HUES64 (cell line): ENCODE measurements around the gene SMU1.

ENCODE experiments used
- H3K27ac ChIP-seq: 2 replicates; pipeline ENCODE4 v1.7.0; 2013; ENCODE audit warnings: low read depth, low read length, inconsistent platforms
- H3K27me3 ChIP-seq: 2 replicates; pipeline ENCODE4 v1.6.1; 2013; ENCODE audit warnings: mild to moderate bottlenecking, low read length; ENCODE audit not compliant: insufficient read depth
- H3K36me3 ChIP-seq: 2 replicates; pipeline ENCODE4 v1.6.1; 2013; ENCODE audit warnings: mild to moderate bottlenecking, low read length; ENCODE audit not compliant: insufficient read depth
- H3K4me1 ChIP-seq: 2 replicates; pipeline ENCODE4 v1.6.1; 2013; ENCODE audit warnings: mild to moderate bottlenecking, low read length, moderate library complexity; ENCODE audit not compliant: insufficient read depth
- H3K4me3 ChIP-seq: 2 replicates; pipeline ENCODE4 v1.5.1; 2013; ENCODE audit warnings: mild to moderate bottlenecking, low read length, moderate library complexity
- H3K9ac ChIP-seq: 2 replicates; pipeline ENCODE4 v1.6.1; 2013; ENCODE audit warnings: mild to moderate bottlenecking, low read depth, low read length
- H3K9me3 ChIP-seq: 2 replicates; pipeline ENCODE4 v1.6.1; 2013; ENCODE audit warnings: low read depth, low read length; ENCODE audit not compliant: insufficient read depth
- WGBS: fragments of 150-250, 120-280 bp; methylation state at CpG from one replicate; pipeline ENCODE4 v1.1.7; 2013; ENCODE audit warnings: missing lambda C conversion rate; 5-methylcytosine and 5-hydroxymethylcytosine counted together

The SMU1 gene

DNA sequence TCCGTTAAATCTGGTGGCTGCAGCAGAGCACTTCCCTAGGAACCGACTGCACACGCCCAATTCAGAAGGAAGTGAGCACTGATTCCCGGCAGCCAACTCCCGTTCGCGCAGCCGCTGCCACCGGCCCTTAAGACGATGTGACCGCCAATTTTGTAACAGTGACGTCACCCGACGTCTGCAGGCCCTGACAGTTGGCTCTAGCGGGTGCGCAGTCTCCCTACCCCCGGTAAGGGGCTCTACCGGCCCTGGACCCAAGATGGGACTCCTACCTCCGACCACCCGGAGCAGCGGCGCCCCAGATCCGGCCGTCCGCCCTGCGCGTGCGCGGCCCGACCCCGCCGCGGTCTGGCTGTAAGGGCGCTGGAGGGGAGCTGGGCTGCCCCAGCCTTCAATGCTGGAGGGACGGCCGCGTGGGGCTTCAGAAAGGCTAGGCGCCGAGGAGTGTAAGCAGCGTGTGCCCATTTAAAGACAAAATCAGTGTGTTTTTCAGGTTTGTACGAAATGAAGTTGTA is 32.3 kb downstream of the SMU1 start:
- H3K27ac ChIP-seq = peak overlapping the region; percentile 77
- H3K9ac ChIP-seq = peak overlapping the region; percentile 62
- WGBS = 1% methylated on average over 41 of the region's 41 CpGs
- peaks cover 13% of the 10 kb centered on the region for H3K4me1 ChIP-seq
- no peaks in the 10 kb centered on the region for H3K27me3 ChIP-seq
- H3K36me3 ChIP-seq = peaks cover 52% of the 10 kb centered on the region
- H3K4me3 ChIP-seq = peak overlapping the region; percentile 81
- no peaks in the 10 kb centered on the region for H3K9me3 ChIP-seq

GRCh38 chr9:33043671-33044070 is 32.8 kb downstream of the SMU1 start:
- Histone ChIP-seq H3K9me3 (no peaks in the 10 kb centered on the region), H3K4me1 (peaks cover 13% of the 10 kb centered on the region), H3K36me3 (peaks cover 52% of the 10 kb centered on the region), H3K27ac (peak overlapping the region; percentile 77; the same call in 1 of the 2 replicates), H3K4me3 (peak overlapping the region; percentile 81), H3K9ac (peak overlapping the region; percentile 62), H3K27me3 (no peaks in the 10 kb centered on the region)
- WGBS = 69% methylated on average over 6 of the region's 8 CpGs

DNA sequence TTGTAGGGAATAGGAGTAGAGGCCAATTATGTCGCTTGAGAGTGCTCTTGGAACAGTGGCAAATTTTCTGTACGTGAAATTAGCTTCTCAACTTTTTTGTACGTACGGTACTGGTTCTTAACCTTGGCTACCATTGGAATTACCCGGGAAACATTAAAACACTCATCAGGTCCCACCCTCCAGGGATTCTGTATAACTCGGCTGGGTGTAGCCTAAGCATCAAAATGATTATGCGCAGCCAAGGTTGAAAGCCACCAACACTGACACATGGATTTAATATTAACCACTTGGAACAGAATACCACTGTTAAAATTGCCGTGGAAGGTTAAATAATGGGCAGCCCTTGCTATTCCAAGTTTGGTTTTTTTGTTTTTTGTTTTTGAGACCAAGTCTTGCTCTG is 34.0 kb downstream of the SMU1 start:
- WGBS = 94% methylated on average over 8 of the region's 8 CpGs
- peaks cover 13% of the 10 kb centered on the region for H3K4me1 ChIP-seq
- H3K27me3 ChIP-seq = no peaks in the 10 kb centered on the region
- H3K27ac ChIP-seq = no peak overlapping the region
- H3K36me3 ChIP-seq = peaks cover 52% of the 10 kb centered on the region
- H3K9me3 ChIP-seq = no peaks in the 10 kb centered on the region
- H3K9ac ChIP-seq = no peak overlapping the region
- H3K4me3 ChIP-seq = no peak overlapping the region

DNA sequence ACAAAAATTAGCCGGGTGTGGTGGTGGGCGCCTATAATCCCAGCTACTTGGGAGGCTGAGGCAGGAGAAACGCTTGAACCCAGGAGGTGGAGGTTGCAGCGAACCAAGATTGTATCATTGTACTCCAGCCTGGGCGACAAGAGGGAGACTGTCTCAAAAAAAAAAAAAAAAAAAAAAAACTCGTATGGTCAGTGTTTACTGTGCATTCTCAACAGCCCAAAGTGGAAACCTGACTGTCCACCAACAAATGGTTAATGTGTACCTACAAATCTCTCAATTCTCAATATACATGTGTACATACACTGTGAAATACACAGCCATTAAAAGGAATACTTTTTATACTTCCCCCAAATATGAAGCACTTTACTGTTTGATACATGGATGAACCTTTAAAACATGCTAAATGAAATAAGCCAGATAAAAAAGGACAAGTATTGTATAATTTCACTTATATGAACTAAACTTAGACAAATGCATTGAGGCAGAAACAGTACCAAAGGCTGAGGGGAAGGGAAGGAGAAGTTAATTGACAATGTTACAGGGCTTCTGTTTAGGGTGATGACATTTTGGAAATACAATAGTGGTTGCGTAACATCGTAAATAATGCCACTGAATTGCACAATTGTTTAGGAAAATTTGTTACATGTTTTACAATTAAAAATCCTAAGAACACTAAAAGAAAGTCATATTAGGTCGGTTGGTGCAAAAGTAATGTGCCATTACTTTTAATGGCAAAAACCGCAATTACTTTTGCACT is 34.9 kb downstream of the SMU1 start:
- Histone ChIP-seq H3K9ac (no peak overlapping the region), H3K27me3 (no peaks in the 10 kb centered on the region), H3K4me3 (no peak overlapping the region), H3K27ac (no peak overlapping the region), H3K36me3 (peaks cover 52% of the 10 kb centered on the region), H3K4me1 (peaks cover 13% of the 10 kb centered on the region), H3K9me3 (no peaks in the 10 kb centered on the region)
- 95% methylated on average over 8 of the region's 10 CpGs for WGBS

DNA sequence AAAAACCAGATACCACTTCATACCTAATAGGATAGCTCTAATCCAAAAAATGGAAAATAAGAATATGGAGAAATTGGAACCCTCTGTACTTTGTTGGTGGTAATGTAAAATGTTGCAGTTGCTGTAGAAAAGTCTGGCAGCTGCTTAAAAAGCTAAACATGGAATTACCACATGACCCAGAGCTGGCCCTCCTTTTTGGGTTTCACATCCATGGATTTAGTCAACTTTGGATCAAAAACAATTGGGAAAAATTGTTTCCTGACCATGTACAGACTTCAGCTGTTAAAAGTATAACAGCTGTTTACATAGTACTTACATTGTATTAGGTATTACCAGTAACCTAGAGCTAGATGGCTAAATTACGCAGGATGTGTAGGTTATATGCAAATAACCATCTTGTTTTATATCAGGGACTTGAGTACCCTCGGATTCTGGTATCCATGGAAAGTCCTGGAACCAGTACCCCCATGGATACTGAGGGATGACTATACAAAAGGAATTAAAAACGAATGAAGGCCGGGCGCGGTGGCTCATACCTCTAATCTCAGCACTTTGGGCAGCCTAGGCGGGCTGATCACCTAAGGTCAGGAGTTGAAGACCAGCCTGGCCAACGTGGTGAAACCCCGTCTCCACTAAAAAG is 35.6 kb downstream of the SMU1 start:
- H3K27ac ChIP-seq = no peak overlapping the region
- peaks cover 53% of the 10 kb centered on the region for H3K36me3 ChIP-seq
- H3K9ac ChIP-seq = no peak overlapping the region
- H3K4me1 ChIP-seq = peaks cover 13% of the 10 kb centered on the region
- no peaks in the 10 kb centered on the region for H3K27me3 ChIP-seq
- H3K9me3 ChIP-seq = no peaks in the 10 kb centered on the region
- H3K4me3 ChIP-seq = no peak overlapping the region
- 91% methylated on average over 9 of the region's 9 CpGs for WGBS

DNA sequence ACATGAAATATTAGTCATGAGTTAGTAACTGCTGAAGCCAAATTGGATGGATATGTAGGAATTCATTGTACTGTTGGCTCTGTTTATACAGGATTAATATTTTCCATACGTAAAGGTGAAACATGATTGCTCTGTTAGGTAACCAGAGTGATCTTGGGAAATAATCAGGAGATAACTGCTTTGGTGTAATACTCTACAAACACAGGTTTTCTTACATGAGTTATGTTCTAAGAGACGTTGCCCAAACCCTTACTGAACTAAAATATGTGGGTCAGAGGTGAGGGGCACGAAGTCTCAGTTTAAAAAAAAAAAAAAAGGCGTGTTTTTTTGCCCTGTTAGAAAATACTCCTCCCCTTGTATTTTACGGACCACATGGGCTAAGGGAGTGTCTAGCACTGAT is 43.6 kb downstream of the SMU1 start:
- no peaks in the 10 kb centered on the region for H3K9me3 ChIP-seq
- H3K27ac ChIP-seq = no peak overlapping the region
- no peak overlapping the region for H3K4me3 ChIP-seq
- H3K36me3 ChIP-seq = peaks cover 100% of the 10 kb centered on the region
- 97% methylated on average over 5 of the region's 5 CpGs for WGBS
- no peaks in the 10 kb centered on the region for H3K27me3 ChIP-seq
- H3K9ac ChIP-seq = no peak overlapping the region
- H3K4me1 ChIP-seq = no peaks in the 10 kb centered on the region

GRCh38 chr9:33032292-33032691 is 44.2 kb downstream of the SMU1 start:
- no peak overlapping the region for H3K27ac ChIP-seq
- no peaks in the 10 kb centered on the region for H3K4me1 ChIP-seq
- WGBS = 93% methylated on average over 1 of the region's 1 CpG
- no peaks in the 10 kb centered on the region for H3K27me3 ChIP-seq
- H3K4me3 ChIP-seq = no peak overlapping the region
- H3K9me3 ChIP-seq = no peaks in the 10 kb centered on the region
- no peak overlapping the region for H3K9ac ChIP-seq
- H3K36me3 ChIP-seq = peaks cover 100% of the 10 kb centered on the region

DNA sequence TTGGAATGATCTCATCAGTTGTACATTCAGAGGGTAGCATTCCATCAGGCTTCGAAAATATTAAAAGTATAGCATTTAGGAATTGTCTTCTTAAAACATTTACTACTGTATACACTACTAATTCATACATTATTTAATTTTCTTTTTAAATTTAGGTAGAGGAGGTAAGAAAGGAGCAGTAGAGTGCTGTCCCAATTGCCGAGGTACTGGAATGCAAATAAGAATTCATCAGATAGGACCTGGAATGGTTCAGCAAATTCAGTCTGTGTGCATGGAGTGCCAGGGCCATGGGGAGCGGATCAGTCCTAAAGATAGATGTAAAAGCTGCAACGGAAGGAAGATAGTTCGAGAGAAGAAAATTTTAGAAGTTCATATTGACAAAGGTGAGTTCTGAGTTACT is 46.2 kb downstream of the SMU1 start:
- Histone ChIP-seq H3K9me3 (no peaks in the 10 kb centered on the region), H3K27me3 (no peaks in the 10 kb centered on the region), H3K4me1 (peaks cover 6% of the 10 kb centered on the region; the same call in 1 of the 2 replicates), H3K4me3 (no peak overlapping the region), H3K27ac (no peak overlapping the region), H3K36me3 (peaks cover 92% of the 10 kb centered on the region), H3K9ac (no peak overlapping the region)
- WGBS = 94% methylated on average over 4 of the region's 5 CpGs

DNA sequence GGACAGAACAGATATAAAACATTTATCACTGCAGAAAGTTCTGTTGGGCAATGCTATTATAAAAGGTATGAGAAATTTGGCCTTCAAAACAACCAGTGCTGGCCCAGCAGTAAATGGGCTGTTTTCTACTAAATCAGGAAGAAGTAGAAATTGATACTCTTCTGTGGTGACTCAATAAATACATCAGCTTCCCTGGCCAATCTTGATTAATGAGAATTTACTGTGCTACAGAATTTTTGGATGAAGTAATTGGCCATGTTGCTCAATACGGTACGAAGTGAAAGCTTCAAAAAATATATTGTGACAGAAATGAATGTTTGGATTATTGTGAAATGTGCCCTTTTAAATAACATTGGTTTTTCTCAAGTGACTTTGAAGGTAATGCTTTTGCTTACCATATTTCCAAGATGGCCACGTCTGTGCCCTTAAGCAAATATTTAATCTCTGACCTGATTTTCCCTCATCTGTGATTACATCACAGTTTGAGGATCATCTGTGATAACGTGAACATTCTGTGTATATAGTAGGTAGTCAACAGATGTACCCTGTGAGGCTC is 47.2 kb downstream of the SMU1 start:
- H3K4me1 ChIP-seq = peaks cover 6% of the 10 kb centered on the region; the same call in 1 of the 2 replicates
- H3K27ac ChIP-seq = no peak overlapping the region
- peaks cover 82% of the 10 kb centered on the region for H3K36me3 ChIP-seq
- no peaks in the 10 kb centered on the region for H3K9me3 ChIP-seq
- 98% methylated on average over 3 of the region's 4 CpGs for WGBS
- H3K9ac ChIP-seq = no peak overlapping the region
- no peaks in the 10 kb centered on the region for H3K27me3 ChIP-seq
- no peak overlapping the region for H3K4me3 ChIP-seq

- Histone ChIP-seq H3K36me3 (peaks cover 52% of the 10 kb centered on the region), H3K9ac (peak overlapping the region; percentile 97), H3K4me3 (peak overlapping the region; percentile 100), H3K4me1 (peaks cover 14% of the 10 kb centered on the region; the same call in 1 of the 2 replicates), H3K9me3 (no peaks in the 10 kb centered on the region), H3K27ac (peak overlapping the region; percentile 97), H3K27me3 (no peaks in the 10 kb centered on the region)
- WGBS = 5% methylated on average over 33 of the region's 36 CpGs
Measured at GRCh38 chr9:33025572-33026342, 50.7 kb downstream of the SMU1 start.
